GM12878 (cell line): Measurements from ENCODE around the gene OPA1. TPM values are rescaled to one million over a fixed set of nuclear protein-coding genes. Genes with fewer than 3 reads are reported as not detected.

ENCODE experiments used
- ATAC-seq: fragments of 200-7000 bp; cut with Tn5 transposase; 3 replicates; pipeline ENCODE4 v1.9.1; 2020; ENCODE audit warnings: mild to moderate bottlenecking, moderate library complexity
- BruUV-seq: library from RNA; stranded (reverse); fragments of 400-500 nt; replicated peaks from 2 replicates; lab custom pipeline; 2021; lab: Mats Ljungman, UMichigan
- CTCF ChIA-PET: fragments of 300-600 bp; sonication (Branson Sonifier 250); formaldehyde crosslinking; extraction: SDS; loops from one replicate; lab custom pipeline; 2021; ENCODE audit warnings: inconsistent platforms; lab: Yijun Ruan, JAX
- POLR2A ChIA-PET: fragments of 350-600 bp; formaldehyde crosslinking; extraction: SDS; loops from one replicate; lab custom pipeline; 2021; ENCODE audit warnings: inconsistent platforms; lab: Charles Lee
- RAD21 ChIA-PET: fragments of 300-600 bp; sonication (Branson Sonifier 250); formaldehyde crosslinking; loops from one replicate; lab custom pipeline; 2023; ENCODE audit warnings: antibody characterized with exemption; ENCODE audit not compliant: unreplicated experiment; lab: Charles Lee
- SMC1A ChIA-PET: fragments of 300-600 bp; sonication (Branson Sonifier 250); formaldehyde crosslinking; loops from one replicate; lab custom pipeline; 2023; ENCODE audit not compliant: unreplicated experiment, uncharacterized antibody; lab: Charles Lee
- DNase-seq: peaks from one replicate; pipeline ENCODE4 v3.0.0-alpha.2; 2011; ENCODE audit warnings: low read depth, low spot score
- FAIRE-seq: peaks from 3 replicates; lab custom pipeline; 2011; peaks lifted over from hg19 to GRCh38; lab: Jason Lieb, UNC
- H2AFZ ChIP-seq: 2 replicates; pipeline ENCODE4 v1.6.0; 2011; ENCODE audit warnings: low read depth, low read length, control low read depth; ENCODE audit not compliant: control insufficient read depth
- H3K27ac ChIP-seq: 2 replicates; pipeline ENCODE4 v1.5.1; 2011; ENCODE audit warnings: control low read depth; ENCODE audit not compliant: control insufficient read depth, insufficient read depth
- H3K27me3 ChIP-seq, 2 experiments: replicated peaks in 1 of 2; 2 replicates each; pipeline versions ENCODE4 v1.6.0 to v1.6.1; 2011; ENCODE audit warnings: low read length in 1 of 2; ENCODE audit not compliant: control insufficient read depth in 2 of 2, insufficient read depth in 2 of 2
- H3K36me3 ChIP-seq, 2 experiments: 2 replicates each; pipeline ENCODE4 v1.5.1; 2011; ENCODE audit warnings: low read length in 1 of 2; ENCODE audit not compliant: control insufficient read depth in 2 of 2, insufficient read depth in 2 of 2
- H3K4me1 ChIP-seq: 2 replicates; pipeline ENCODE4 v1.6.1; 2011; ENCODE audit warnings: mild to moderate bottlenecking, low read length, moderate library complexity, mixed read lengths; ENCODE audit not compliant: control insufficient read depth, insufficient read depth
- H3K4me2 ChIP-seq: 2 replicates; pipeline ENCODE4 v1.6.0; 2011; ENCODE audit warnings: control low read depth; ENCODE audit not compliant: control insufficient read depth, insufficient read depth
- H3K4me3 ChIP-seq: fragments of 200-600 bp; sonication (generic); 2 replicates; pipeline ENCODE4 v1.5.1; 2016
- H3K79me2 ChIP-seq: 2 replicates; pipeline ENCODE4 v1.6.0; 2011; ENCODE audit warnings: low read length; ENCODE audit not compliant: control insufficient read depth, insufficient read depth
- H3K9ac ChIP-seq: 2 replicates; pipeline ENCODE4 v1.8.0; 2011; ENCODE audit warnings: low read length, control low read depth, mixed read lengths; ENCODE audit not compliant: control insufficient read depth, insufficient read depth
- H3K9me3 ChIP-seq: replicated peaks from 3 replicates; pipeline ENCODE4 v1.5.1; 2011; ENCODE audit warnings: mild to moderate bottlenecking, low read length; ENCODE audit not compliant: control insufficient read depth, insufficient read depth
- H4K20me1 ChIP-seq: 2 replicates; pipeline ENCODE4 v1.6.0; 2011; ENCODE audit not compliant: control insufficient read depth, insufficient read depth
- EZH2 ChIP-seq: IDR thresholded peaks from 2 replicates; pipeline ENCODE4 v1.6.1; 2012; ENCODE audit warnings: low read depth, mild to moderate bottlenecking, control low read depth, inconsistent platforms, low read length, borderline replicate concordance; ENCODE audit not compliant: control insufficient read depth
- GATAD2B ChIP-seq: fragments of 450-650 bp; conservative IDR thresholded peaks from 2 replicates; pipeline ENCODE4 v1.6.1; 2017; ENCODE audit warnings: low read depth, mild to moderate bottlenecking, moderate library complexity
- IKZF1 ChIP-seq: fragments of 450-650 bp; conservative IDR thresholded peaks from 2 replicates; pipeline ENCODE4 v1.6.1; 2017; ENCODE audit warnings: antibody characterized with exemption, mild to moderate bottlenecking
- MYC ChIP-seq: IDR thresholded peaks from 2 replicates; pipeline ENCODE4 v1.6.1; 2011; ENCODE audit warnings: mild to moderate bottlenecking, low read length, moderate library complexity, inconsistent platforms; ENCODE audit not compliant: insufficient read depth, insufficient replicate concordance, insufficient read length, severe bottlenecking
- SMC3 ChIP-seq: IDR thresholded peaks from 2 replicates; pipeline ENCODE4 v1.6.1; 2011; ENCODE audit warnings: low read length, improper control_type of control experiment, borderline replicate concordance
- USF2 ChIP-seq: IDR thresholded peaks from 2 replicates; pipeline ENCODE4 v1.6.1; 2011; ENCODE audit warnings: low read depth, low read length, improper control_type of control experiment, borderline replicate concordance
- WGBS: methylation state at CpG from one replicate; pipeline ENCODE4 v1.1.6; 2016; ENCODE audit warnings: low lambda C conversion rate; ENCODE audit not compliant: insufficient replicate concordance, insufficient coverage; ENCODE audit errors: missing lambda C conversion rate; 5-methylcytosine and 5-hydroxymethylcytosine counted together
- in situ Hi-C: fragments of 300-500 bp; cut with MboI; formaldehyde crosslinking; loops from 9 replicates; pipeline ENCODE4 v1.14.3; 2018; ENCODE audit warnings: mixed read lengths
- intact Hi-C: fragments of 100-400 bp; cut with micrococcal nuclease; formaldehyde crosslinking; loops from one replicate; pipeline ENCODE4 v1.14.2; 2022; ENCODE audit not compliant: unreplicated experiment
- polyA plus RNA-seq, 11 experiments: library from polyadenylated mRNA; depleted of rRNA in 4 of 11; unstranded in 6 of 11; stranded (reverse) in 5 of 11; fragments of >200 nt; fragmentation: Nextera tagmentation in 4 of 11; fragmentation: Illumina TruSeq in 1 of 11; extraction: Ambion mirVana in 4 of 11; extraction: Trizol in 1 of 11; gene quantifications; 1 replicate in 1 of 11; 2 replicates in 10 of 11; pipeline versions ENCODE4 v1.2.1 to v1.2.3, GENCODE V29; 2011 to 2016; ENCODE audit warnings: inconsistent platforms in 2 of 11, missing spikeins in 2 of 11, low read depth in 1 of 11
- total RNA-seq, 4 experiments: library from RNA; depleted of rRNA in 3 of 4; stranded (reverse); fragments of >200 nt in 3 of 4; fragmentation: Illumina TruSeq in 1 of 4; extraction: Trizol in 1 of 4; gene quantifications; 2 replicates each; pipeline versions ENCODE4 v1.2.1 to v1.2.3, GENCODE V29; 2013 to 2021

Gene OPA1
- total and polyA plus RNA-seq, 10 of the 15 experiments (the other 5 are each of a cell fraction or from before 2014, with no cell fraction given): 14.7 to 108 (median 59.3) TPM

- intact Hi-C loops: no loop called here
- no TSS peak for BruUV-seq
- in situ Hi-C loops: no loop called here
- POLR2A ChIA-PET: no interaction called here
- ATAC-seq: no peak
- no peaks in the 10 kb centered on the region for H4K20me1 ChIP-seq
- H3K4me3 ChIP-seq: no peak overlapping the region
- DNase-seq: no peak
- H3K9me3 ChIP-seq: no peaks in the 10 kb centered on the region
- H3K4me2 ChIP-seq: no peak overlapping the region
- 2% methylated on average over 2 of the region's 2 CpGs for WGBS
- TF ChIP-seq GATAD2B: no peak
- no peak for TF ChIP-seq MYC
- no peak for TF ChIP-seq USF2
- TF ChIP-seq IKZF1: no peak
- no peak for TF ChIP-seq SMC3
- no peak for TF ChIP-seq EZH2
- TF ChIP-seq, all 136 proteins: peak for 0
- FAIRE-seq: no peak
- ChIA-PET SMC1A (interaction anchor here (0.7 kb wide), 1 partner anchor 18 kb away, joined by 3 read pairs; no protein-coding TSS in a partner anchor), RAD21 (no interaction called here), CTCF (interaction anchor here (1.3 to 2.7 kb wide), 2 partner anchors 11 to 68 kb away, joined by 3 to 7 read pairs; no protein-coding TSS in a partner anchor)
- Histone ChIP-seq H2AFZ (no peak overlapping the region), H3K9ac (no peak overlapping the region), H3K27me3 (no peaks in the 10 kb centered on the region), H3K79me2 (no peaks in the 10 kb centered on the region), H3K4me1 (no peaks in the 10 kb centered on the region), H3K27ac (no peak overlapping the region), H3K36me3 (no peaks in the 10 kb centered on the region)
Measured at GRCh38 chr3:193732827-193733226, 139.8 kb downstream of the OPA1 start.
